Hepatocyte (in vitro differentiated cells): Measurements from ENCODE around the gene PRKAG2. TPM values are rescaled to one million over a fixed set of nuclear protein-coding genes. Genes with fewer than 3 reads are reported as not detected.

Experiments
- DNase-seq: peaks from one replicate; pipeline ENCODE4 v3.0.0-alpha.2; 2016; ENCODE audit warnings: low spot score
- H2AFZ ChIP-seq: fragments of 200-600 bp; sonication (generic); 2 replicates; pipeline ENCODE4 v1.6.0; 2016; ENCODE audit warnings: antibody characterized with exemption, mild to moderate bottlenecking
- H3K27ac ChIP-seq: fragments of 200-600 bp; sonication (generic); 2 replicates; pipeline ENCODE4 v1.5.1; 2016; ENCODE audit warnings: mild to moderate bottlenecking
- H3K27me3 ChIP-seq: fragments of 200-600 bp; sonication (generic); 2 replicates; pipeline ENCODE4 v1.6.1; 2016
- H3K36me3 ChIP-seq: fragments of 200-600 bp; sonication (generic); replicated peaks from 2 replicates; pipeline ENCODE4 v1.5.1; 2016; ENCODE audit warnings: low read depth; ENCODE audit not compliant: insufficient read depth
- H3K4me1 ChIP-seq: fragments of 200-600 bp; sonication (generic); 2 replicates; pipeline ENCODE4 v1.5.1; 2016; ENCODE audit warnings: mild to moderate bottlenecking, moderate library complexity; ENCODE audit not compliant: insufficient read depth
- H3K4me2 ChIP-seq: fragments of 200-600 bp; sonication (generic); 2 replicates; pipeline ENCODE4 v1.6.0; 2016
- H3K4me3 ChIP-seq: fragments of 200-600 bp; sonication (generic); 2 replicates; pipeline ENCODE4 v1.5.1; 2016; ENCODE audit warnings: mild to moderate bottlenecking
- H3K79me2 ChIP-seq: fragments of 200-600 bp; sonication (generic); 2 replicates; pipeline ENCODE4 v1.6.0; 2017; ENCODE audit warnings: mild to moderate bottlenecking
- H3K9me2 ChIP-seq: fragments of 200-600 bp; sonication (generic); replicated peaks from 2 replicates; pipeline ENCODE4 v1.6.0; 2017; ENCODE audit warnings: mild to moderate bottlenecking; ENCODE audit not compliant: insufficient read depth
- H3K9me3 ChIP-seq: fragments of 200-600 bp; sonication (generic); 2 replicates; pipeline ENCODE4 v1.5.1; 2016; ENCODE audit warnings: low read depth, mild to moderate bottlenecking
- H4K20me1 ChIP-seq: fragments of 200-600 bp; sonication (generic); 2 replicates; pipeline ENCODE4 v1.6.0; 2016; ENCODE audit warnings: mild to moderate bottlenecking; ENCODE audit not compliant: insufficient read depth, poor library complexity, severe bottlenecking
- CTCF ChIP-seq: fragments of 200-600 bp; sonication (generic); IDR thresholded peaks from 2 replicates; pipeline ENCODE4 v1.5.1; 2016; ENCODE audit warnings: antibody characterized with exemption, mild to moderate bottlenecking; ENCODE audit not compliant: poor library complexity
- EZH2 ChIP-seq: fragments of 200-600 bp; sonication (generic); IDR thresholded peaks from 2 replicates; pipeline ENCODE4 v1.6.1; 2016; ENCODE audit warnings: antibody characterized with exemption, mild to moderate bottlenecking, borderline replicate concordance
- EZH2phosphoT487 ChIP-seq: fragments of 200-600 bp; sonication (generic); IDR thresholded peaks from one replicate; pipeline ENCODE4 v1.6.1; 2018; ENCODE audit warnings: antibody characterized with exemption, mild to moderate bottlenecking, low read depth, moderate library complexity; ENCODE audit not compliant: unreplicated experiment, severe bottlenecking
- WGBS: methylation state at CpG from one replicate; pipeline ENCODE4 v1.1.6; 2016; ENCODE audit warnings: low lambda C conversion rate; ENCODE audit errors: missing lambda C conversion rate; 5-methylcytosine and 5-hydroxymethylcytosine counted together
- polyA plus RNA-seq: library from polyadenylated mRNA; unstranded; fragments of >200 nt; fragmentation: Nextera tagmentation; extraction: Ambion mirVana; gene quantifications from 2 replicates; pipeline ENCODE4 v1.2.1, GENCODE V29; 2016
- total RNA-seq: library from RNA; depleted of rRNA; stranded (reverse); fragments of >200 nt; gene quantifications from 2 replicates; pipeline ENCODE4 v1.2.3, GENCODE V29; 2014

The PRKAG2 gene
- total and polyA plus RNA-seq, 2 experiments from 2014 or later = 17.8 to 23.4 TPM

GRCh38 chr7:151897951-151898686, 21.2 kb upstream of the PRKAG2 start:
- DNase-seq = no peak
- H3K79me2 ChIP-seq = no peaks in the 10 kb centered on the region
- no peaks in the 10 kb centered on the region for H3K36me3 ChIP-seq
- H3K27ac ChIP-seq = no peak overlapping the region
- no peaks in the 10 kb centered on the region for H3K9me2 ChIP-seq
- WGBS = 94% methylated on average over 18 of the region's 18 CpGs
- no peak overlapping the region for H2AFZ ChIP-seq
- H3K4me1 ChIP-seq = peaks cover 5% of the 10 kb centered on the region
- no peak overlapping the region for H3K4me3 ChIP-seq
- no peaks in the 10 kb centered on the region for H3K9me3 ChIP-seq
- no peaks in the 10 kb centered on the region for H4K20me1 ChIP-seq
- TF ChIP-seq EZH2phosphoT487 (no peak), CTCF (no peak), EZH2 (no peak)
- H3K27me3 ChIP-seq = no peaks in the 10 kb centered on the region
- H3K4me2 ChIP-seq = peak overlapping the region; percentile 69

DNA sequence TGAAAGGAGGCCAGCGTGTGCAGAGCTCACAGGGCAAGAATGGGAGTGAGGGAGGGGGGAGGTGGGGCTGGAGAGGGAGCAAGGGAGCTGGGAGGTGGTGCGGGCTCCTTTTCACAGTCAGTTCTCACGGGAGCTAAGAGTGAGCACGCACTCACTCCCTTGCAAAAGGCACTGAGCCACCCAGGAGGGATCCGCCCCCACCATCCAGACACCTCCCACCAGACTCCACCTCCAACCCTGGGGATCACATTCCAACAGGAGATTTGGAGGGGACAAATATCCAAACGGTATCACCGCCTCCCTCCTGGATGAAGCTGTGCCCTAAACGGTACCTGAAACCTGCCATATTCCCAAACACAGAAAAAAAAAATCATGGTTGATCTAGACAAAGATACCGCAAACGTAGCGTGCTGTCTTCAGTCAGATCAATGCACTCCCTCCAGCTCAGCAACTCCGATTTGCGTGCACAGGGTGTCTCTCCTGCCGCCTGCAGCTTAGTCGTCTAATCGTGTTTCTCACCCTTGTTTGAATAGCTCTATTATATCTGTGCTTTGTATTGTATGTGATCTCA, 20.3 kb upstream of the PRKAG2 start:
- Histone ChIP-seq H3K27me3 (no peaks in the 10 kb centered on the region), H2AFZ (no peak overlapping the region), H3K9me3 (no peaks in the 10 kb centered on the region), H3K9me2 (no peaks in the 10 kb centered on the region), H3K4me1 (peaks cover 5% of the 10 kb centered on the region), H3K36me3 (no peaks in the 10 kb centered on the region), H3K27ac (no peak overlapping the region), H4K20me1 (no peaks in the 10 kb centered on the region), H3K4me2 (peak overlapping the region; percentile 69), H3K4me3 (no peak overlapping the region), H3K79me2 (no peaks in the 10 kb centered on the region)
- 5% methylated on average over 14 of the region's 16 CpGs for WGBS
- DNase-seq = peak; percentile 72
- TF ChIP-seq CTCF (peak; percentile 4), EZH2phosphoT487 (no peak), EZH2 (no peak)

DNA sequence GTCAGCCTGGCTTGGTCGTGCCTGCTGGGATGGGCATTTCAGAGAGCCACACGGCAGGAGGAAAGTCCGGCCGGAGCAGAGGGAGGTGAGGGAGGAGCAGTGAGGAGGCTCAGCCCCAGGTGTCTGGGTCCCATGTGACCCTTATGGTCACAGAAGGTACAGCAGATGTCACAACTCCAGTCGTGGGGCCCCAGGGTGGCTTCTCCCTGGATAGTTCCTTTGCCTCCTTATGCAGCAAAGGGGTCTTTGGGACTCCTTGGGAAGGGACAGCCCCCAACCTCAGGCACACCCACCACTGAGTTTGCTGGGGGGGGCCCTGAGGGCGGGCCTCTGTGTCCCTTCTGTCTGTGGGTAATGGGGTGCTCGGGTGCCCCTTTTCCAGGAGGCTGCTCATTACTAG, 19.6 kb upstream of the PRKAG2 start:
- Histone ChIP-seq H2AFZ (no peak overlapping the region), H4K20me1 (no peaks in the 10 kb centered on the region), H3K4me3 (no peak overlapping the region), H3K4me2 (peak overlapping the region; percentile 69), H3K36me3 (no peaks in the 10 kb centered on the region), H3K27me3 (no peaks in the 10 kb centered on the region), H3K79me2 (no peaks in the 10 kb centered on the region), H3K4me1 (peaks cover 5% of the 10 kb centered on the region), H3K9me2 (no peaks in the 10 kb centered on the region), H3K9me3 (no peaks in the 10 kb centered on the region), H3K27ac (no peak overlapping the region)
- 76% methylated on average over 7 of the region's 7 CpGs for WGBS
- no peak for TF ChIP-seq EZH2
- TF ChIP-seq CTCF = no peak
- TF ChIP-seq EZH2phosphoT487 = no peak
- no peak for DNase-seq
